WTC11 (cell line): ENCODE results near the gene ALG8. TPM values are rescaled to one million over a fixed set of nuclear protein-coding genes. Genes with fewer than 3 reads are reported as not detected.

ENCODE experiments used
- ATAC-seq: fragments of 200-7000 bp; cut with Tn5 transposase; 2 replicates; pipeline ENCODE4 v1.10.0; 2021; ENCODE audit warnings: mild to moderate bottlenecking, moderate library complexity
- CTCF ChIA-PET: fragments of 300-600 bp; sonication (Branson Sonifier 250); formaldehyde crosslinking; loops from one replicate; lab custom pipeline; 2021; ENCODE audit warnings: antibody characterized with exemption; lab: Charles Lee
- POLR2A ChIA-PET: fragments of 350-600 bp; sonication (Branson Sonifier 250); formaldehyde crosslinking; loops from one replicate; lab custom pipeline; 2021; ENCODE audit warnings: antibody characterized with exemption; lab: Charles Lee
- DNase-seq: peaks from one replicate; pipeline ENCODE4 v3.0.0; 2021; ENCODE audit warnings: low spot score
- H3K27ac Mint-ChIP-seq: 2 replicates; pipeline ENCODE4 v1.8.0; 2021; ENCODE audit warnings: mixed read lengths
- H3K27me3 Mint-ChIP-seq: 2 replicates; pipeline ENCODE4 v1.8.0; 2021; ENCODE audit warnings: low read depth, mild to moderate bottlenecking, moderate library complexity, mixed read lengths
- H3K36me3 Mint-ChIP-seq: 2 replicates; pipeline ENCODE4 v1.8.0; 2021; ENCODE audit warnings: mixed read lengths
- H3K4me1 Mint-ChIP-seq: 2 replicates; pipeline ENCODE4 v1.8.0; 2022; ENCODE audit warnings: mixed read lengths
- H3K4me3 Mint-ChIP-seq: 2 replicates; pipeline ENCODE4 v1.8.0; 2021; ENCODE audit warnings: mild to moderate bottlenecking, moderate library complexity, mixed read lengths
- H3K9me3 Mint-ChIP-seq: 2 replicates; pipeline ENCODE4 v1.8.0; 2021; ENCODE audit warnings: mixed read lengths
- ATF1 ChIP-seq: sonication (generic); formaldehyde crosslinking; IDR thresholded peaks from 2 replicates; pipeline ENCODE4 v1.8.1; 2023; ENCODE audit warnings: mild to moderate bottlenecking, moderate library complexity, missing genetic modification reagents
- ATF3 ChIP-seq: sonication (generic); formaldehyde crosslinking; conservative IDR thresholded peaks from 2 replicates; pipeline ENCODE4 v1.8.1; 2022; ENCODE audit warnings: mild to moderate bottlenecking, missing genetic modification reagents
- ATF6 ChIP-seq: sonication (generic); formaldehyde crosslinking; IDR thresholded peaks from 2 replicates; pipeline ENCODE4 v1.8.1; 2023; ENCODE audit warnings: mild to moderate bottlenecking, missing genetic modification reagents
- E2F1 ChIP-seq: sonication (generic); formaldehyde crosslinking; IDR thresholded peaks from 2 replicates; pipeline ENCODE4 v1.8.0; 2022; ENCODE audit warnings: mild to moderate bottlenecking, missing genetic modification reagents
- EMX1 ChIP-seq: fragments of 250-450 bp; sonication (Bioruptor Pico); IDR thresholded peaks from 2 replicates; pipeline ENCODE4 v1.8.0; 2021; ENCODE audit warnings: mild to moderate bottlenecking
- ETV6 ChIP-seq: sonication (generic); formaldehyde crosslinking; IDR thresholded peaks from 2 replicates; pipeline ENCODE4 v1.8.1; 2022; ENCODE audit warnings: mild to moderate bottlenecking, missing genetic modification reagents
- FOXP1 ChIP-seq: sonication (generic); formaldehyde crosslinking; IDR thresholded peaks from 2 replicates; pipeline ENCODE4 v1.8.0; 2022; ENCODE audit warnings: missing genetic modification reagents, mild to moderate bottlenecking, moderate library complexity, borderline replicate concordance
- GTF2I ChIP-seq: fragments of 250-450 bp; sonication (Bioruptor Pico); conservative IDR thresholded peaks from 2 replicates; pipeline ENCODE4 v1.4.0; 2021; ENCODE audit warnings: mild to moderate bottlenecking
- HMGXB4 ChIP-seq: sonication (generic); formaldehyde crosslinking; IDR thresholded peaks from 2 replicates; pipeline ENCODE4 v1.8.1; 2023; ENCODE audit warnings: mild to moderate bottlenecking, moderate library complexity, missing genetic modification reagents
- MXD4 ChIP-seq: fragments of 250-450 bp; sonication (Bioruptor Pico); IDR thresholded peaks from 2 replicates; pipeline ENCODE4 v1.8.0; 2021; ENCODE audit warnings: mild to moderate bottlenecking, moderate library complexity, borderline replicate concordance
- NR1H2 ChIP-seq: sonication (generic); formaldehyde crosslinking; IDR thresholded peaks from 2 replicates; pipeline ENCODE4 v1.9.0; 2021; ENCODE audit warnings: mild to moderate bottlenecking, moderate library complexity, missing genetic modification reagents
- NR3C1 ChIP-seq: sonication (generic); formaldehyde crosslinking; conservative IDR thresholded peaks from 2 replicates; pipeline ENCODE4 v1.8.1; 2023; ENCODE audit warnings: low read depth, mild to moderate bottlenecking, missing genetic modification reagents
- PRDM15 ChIP-seq: sonication (generic); formaldehyde crosslinking; IDR thresholded peaks from 2 replicates; pipeline ENCODE4 v1.8.0; 2022; ENCODE audit warnings: missing genetic modification reagents
- SMAD3 ChIP-seq: sonication (generic); formaldehyde crosslinking; IDR thresholded peaks from 2 replicates; pipeline ENCODE4 v1.8.0; 2022; ENCODE audit warnings: missing genetic modification reagents, mild to moderate bottlenecking, borderline replicate concordance
- SOX15 ChIP-seq: fragments of 250-450 bp; sonication (Bioruptor Pico); IDR thresholded peaks from 2 replicates; pipeline ENCODE4 v1.9.0; 2021; ENCODE audit warnings: mild to moderate bottlenecking
- ZBTB43 ChIP-seq: sonication (generic); formaldehyde crosslinking; IDR thresholded peaks from 2 replicates; pipeline ENCODE4 v1.8.1; 2023; ENCODE audit warnings: mild to moderate bottlenecking, missing genetic modification reagents
- ZNF232 ChIP-seq: sonication (generic); formaldehyde crosslinking; IDR thresholded peaks from 2 replicates; pipeline ENCODE4 v1.8.0; 2022; ENCODE audit warnings: mild to moderate bottlenecking, missing genetic modification reagents
- ZNF425 ChIP-seq: fragments of 250-450 bp; sonication (Bioruptor Pico); conservative IDR thresholded peaks from 2 replicates; pipeline ENCODE4 v1.9.0; 2021; ENCODE audit warnings: mild to moderate bottlenecking
- total RNA-seq: library from RNA; stranded (reverse); gene quantifications from 3 replicates; pipeline ENCODE4 v1.2.3, GENCODE V29; 2021

ALG8 gene
- total RNA-seq, 1 experiment from 2014 or later, result 63.8 TPM

GRCh38 chr11:78138694-78139421 lies 568 bp downstream of the ALG8 start:
- no peaks in the 10 kb centered on the region; the same call in 1 of the 2 replicates for H3K27me3 Mint-ChIP-seq
- DNase-seq (no peak), ATAC-seq (peak; percentile 34)
- ChIA-PET CTCF (interaction anchor here (0.5 to 1.5 kb wide), 5 partner anchors 49 to 665 kb away, joined by 3 to 6 read pairs (median 3); partner anchors contain the start of gene KCTD21), POLR2A (interaction anchor here (0.6 to 1.6 kb wide), 6 partner anchors 22 to 237 kb away, joined by 3 to 9 read pairs (median 3); partner anchors contain the start of genes INTS4, KCTD21 and USP35)
- peak overlapping the region; percentile 65 for H3K27ac Mint-ChIP-seq
- peak; percentile 45; the same call in 1 of the 2 replicates for TF ChIP-seq EMX1 (CRISPR knock-in tag)
- peak; percentile 98 for TF ChIP-seq GTF2I
- TF ChIP-seq ETV6 (CRISPR knock-in tag), result no peak
- H3K4me1 Mint-ChIP-seq, result peaks cover 17% of the 10 kb centered on the region
- H3K4me3 Mint-ChIP-seq, result peak overlapping the region; percentile 88
- peaks cover 43% of the 10 kb centered on the region for H3K36me3 Mint-ChIP-seq
- peaks cover 3% of the 10 kb centered on the region; the same call in 1 of the 2 replicates for H3K9me3 Mint-ChIP-seq

GRCh38 chr11:78138291-78138690 lies 1.1 kb downstream of the ALG8 start:
- H3K9me3 Mint-ChIP-seq, result peaks cover 3% of the 10 kb centered on the region; the same call in 1 of the 2 replicates
- peaks cover 17% of the 10 kb centered on the region for H3K4me1 Mint-ChIP-seq
- peaks cover 41% of the 10 kb centered on the region for H3K36me3 Mint-ChIP-seq
- H3K27me3 Mint-ChIP-seq, result no peaks in the 10 kb centered on the region; the same call in 1 of the 2 replicates
- no peak for ATAC-seq
- ChIA-PET POLR2A (interaction anchor here (1.6 kb wide), 1 partner anchor 144 kb away, joined by 6 read pairs; the partner anchor contains the start of gene INTS4), CTCF (no interaction called here)
- TF ChIP-seq MXD4 (CRISPR knock-in tag) (no peak), ZNF232 (CRISPR knock-in tag) (0 out of 2 replicates have a peak, but pooled peaks have one; percentile 26), ATF3 (CRISPR knock-in tag) (no peak), NR3C1 (no peak), ZNF425 (CRISPR knock-in tag) (no peak), ZBTB43 (CRISPR knock-in tag) (no peak), ATF1 (CRISPR knock-in tag) (no peak), ETV6 (CRISPR knock-in tag) (no peak), SOX15 (CRISPR knock-in tag) (no peak)
- H3K27ac Mint-ChIP-seq, result no peak overlapping the region
- H3K4me3 Mint-ChIP-seq, result peak overlapping the region; percentile 88
- no peak for DNase-seq

- Mint-ChIP-seq H3K27me3 (no peaks in the 10 kb centered on the region), H3K27ac (no peak overlapping the region), H3K4me3 (no peak overlapping the region), H3K36me3 (peaks cover 17% of the 10 kb centered on the region), H3K9me3 (no peaks in the 10 kb centered on the region), H3K4me1 (peaks cover under 1% of the 10 kb centered on the region; the same call in 1 of the 2 replicates)
- POLR2A ChIA-PET, result interaction anchor here (0.7 kb wide), 1 partner anchor 121 kb away, joined by 4 read pairs; no protein-coding TSS in a partner anchor
- CTCF ChIA-PET, result no interaction called here
- no peak for DNase-seq
- no peak for ATAC-seq
- TF ChIP-seq NR1H2 (CRISPR knock-in tag), result no peak
- no peak for TF ChIP-seq PRDM15 (CRISPR knock-in tag)
- TF ChIP-seq FOXP1, result no peak
- no peak for TF ChIP-seq SMAD3 (CRISPR knock-in tag)
- TF ChIP-seq E2F1, result no peak
- TF ChIP-seq ZNF232 (CRISPR knock-in tag), result no peak
- no peak for TF ChIP-seq HMGXB4
- TF ChIP-seq ATF6 (CRISPR knock-in tag), result no peak
These were observed 7.0 kb downstream of the ALG8 start for GRCh38 chr11:78132475-78132874.
